HG03520 (cell line): Measurements from ENCODE around the gene NBAS.

Source experiments
- ATAC-seq: cut with Tn5 transposase; IDR thresholded peaks from one replicate; pipeline ENCODE4 v1.9.1; 2021; ENCODE audit warnings: mild to moderate bottlenecking, moderate library complexity; ENCODE audit not compliant: unreplicated experiment

NBAS gene

DNA sequence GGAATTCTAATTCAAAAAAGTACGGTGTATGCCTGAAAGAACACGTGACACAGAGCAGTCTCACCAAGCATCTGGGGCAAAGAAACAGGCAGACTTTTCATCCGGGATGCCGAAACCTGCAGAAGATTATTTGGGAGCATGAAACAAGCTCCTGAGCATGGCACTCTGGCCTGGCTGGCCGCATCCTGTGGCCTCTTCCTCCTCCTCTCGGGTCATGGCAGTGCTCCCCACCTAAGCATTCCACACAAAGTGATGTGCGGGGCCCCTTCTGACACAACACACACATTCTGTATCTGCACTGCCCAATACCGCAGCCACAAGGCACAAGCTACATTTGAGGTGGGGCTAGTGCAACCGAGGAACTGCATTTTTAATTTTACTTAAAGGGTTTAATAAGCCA lies 380.8 kb downstream of the NBAS start:
- ATAC-seq: no peak

GRCh38 chr2:15178946-15179345 lies 382.2 kb downstream of the NBAS start:
- no peak for ATAC-seq

GRCh38 chr2:15177103-15177502 lies 384.0 kb downstream of the NBAS start:
- peak; percentile 98 for ATAC-seq

GRCh38 chr2:15176604-15177003 lies 384.5 kb downstream of the NBAS start:
- ATAC-seq: no peak

- no peak for ATAC-seq
Measured at GRCh38 chr2:15174567-15174966, 386.6 kb downstream of the NBAS start.

DNA sequence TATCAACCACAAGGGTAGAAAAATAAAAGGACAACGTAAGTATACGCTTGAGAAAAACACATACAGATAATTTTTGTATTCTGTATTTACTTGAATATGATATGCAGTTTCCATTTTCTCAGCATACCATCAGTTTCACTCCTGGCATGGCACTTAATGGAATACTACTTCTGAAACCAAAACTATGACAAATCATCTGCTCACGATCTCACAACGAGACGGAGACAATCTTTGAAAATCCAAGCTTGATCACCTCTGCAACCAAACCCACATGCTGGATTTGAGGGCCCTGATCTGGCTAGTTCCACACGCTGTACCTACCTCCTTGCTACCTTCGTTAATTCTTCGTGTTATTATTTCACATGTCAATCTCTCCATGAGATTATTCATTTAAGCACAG lies 387.6 kb downstream of the NBAS start:
- ATAC-seq: no peak

GRCh38 chr2:15172825-15173224 lies 388.3 kb downstream of the NBAS start:
- no peak for ATAC-seq

DNA sequence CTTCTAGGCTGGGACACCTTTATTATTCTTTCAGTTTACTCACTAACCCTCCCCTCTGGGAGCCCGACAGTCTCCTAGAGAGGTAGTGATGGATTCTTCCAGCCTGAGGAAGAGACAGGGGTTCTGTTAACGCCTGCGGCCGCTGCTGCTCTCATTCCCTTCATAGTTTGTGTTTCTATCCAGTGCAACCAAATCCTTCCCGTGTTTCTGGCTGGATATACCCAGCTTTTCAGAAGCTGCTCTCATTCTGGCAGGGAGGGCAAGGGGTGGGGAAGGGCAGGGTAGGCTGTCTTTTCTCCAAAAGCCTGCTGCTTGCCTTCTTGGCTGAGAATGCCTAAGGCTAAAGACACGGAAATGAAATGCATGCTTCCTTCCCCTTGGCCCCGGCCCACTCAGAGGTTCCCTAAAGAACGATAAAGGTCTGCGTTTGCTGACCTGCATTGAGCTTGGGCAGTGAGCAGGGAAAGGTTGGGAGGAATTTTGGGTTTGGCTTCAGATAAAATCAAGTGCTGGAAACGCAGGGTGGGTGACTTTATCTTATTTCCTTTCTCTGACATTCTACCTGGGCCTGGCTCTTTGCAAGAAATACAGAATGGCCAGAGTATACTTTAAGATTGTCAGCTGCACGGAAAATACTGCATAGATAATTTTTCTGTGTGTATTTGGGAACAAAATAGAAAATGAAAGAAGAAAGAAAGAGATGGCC lies 390.9 kb downstream of the NBAS start:
- ATAC-seq: no peak

DNA sequence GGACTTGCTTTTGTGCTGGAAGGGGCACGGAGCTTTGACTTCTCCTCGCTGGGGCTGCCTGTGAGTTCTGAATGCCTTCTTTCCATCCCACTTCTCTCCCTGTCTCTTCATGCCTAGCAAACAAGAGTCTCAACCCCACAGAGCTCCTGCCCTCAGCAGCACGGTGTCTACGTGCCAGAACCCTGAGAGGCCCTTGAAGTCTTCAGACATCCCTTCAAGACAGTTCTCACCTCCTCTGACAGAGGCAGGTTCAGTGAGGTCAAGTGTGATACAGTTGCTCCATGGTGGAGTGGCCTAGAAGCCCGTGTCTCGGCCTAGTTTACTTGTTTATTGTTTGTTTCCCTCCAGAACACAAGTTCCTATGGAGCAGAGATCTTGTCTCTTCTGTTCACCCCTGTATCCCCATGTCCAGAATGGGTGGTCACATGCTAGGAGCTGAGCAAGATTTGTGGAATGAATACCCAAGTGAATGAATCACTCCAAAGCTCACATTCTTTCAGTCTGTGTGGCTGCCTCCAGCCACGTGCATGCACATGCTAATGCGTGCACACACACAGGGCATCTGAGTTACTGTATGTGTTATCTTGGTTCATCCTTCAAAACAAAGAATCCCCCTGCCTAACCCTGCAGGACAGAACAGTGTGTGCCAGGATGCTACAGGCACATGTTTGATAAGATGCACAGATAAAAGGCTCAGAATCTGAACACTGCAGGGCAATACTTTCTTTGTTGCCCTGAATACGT lies 391.6 kb downstream of the NBAS start:
- no peak for ATAC-seq

GRCh38 chr2:15168116-15168515 lies 393.0 kb downstream of the NBAS start:
- no peak for ATAC-seq

DNA sequence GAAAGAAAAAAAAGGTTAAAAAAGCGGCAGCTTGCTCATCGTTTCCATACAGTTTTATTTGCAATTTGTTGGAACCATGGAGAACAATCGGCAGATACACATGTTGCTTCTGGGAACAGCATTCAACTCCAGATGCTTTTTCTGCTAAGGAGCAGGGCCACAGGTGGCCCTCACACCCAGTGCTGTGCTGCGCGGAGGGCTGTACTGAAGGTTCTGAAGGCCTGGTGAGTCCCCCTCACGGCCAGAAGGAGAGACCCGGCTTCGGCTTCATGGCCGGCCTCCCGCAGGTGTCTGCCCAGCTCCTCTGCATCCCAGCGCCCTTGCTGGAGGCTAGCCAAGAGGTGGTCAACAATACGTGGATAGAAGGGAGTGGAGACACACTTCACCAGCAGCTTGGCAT lies 394.3 kb downstream of the NBAS start:
- ATAC-seq: no peak

DNA sequence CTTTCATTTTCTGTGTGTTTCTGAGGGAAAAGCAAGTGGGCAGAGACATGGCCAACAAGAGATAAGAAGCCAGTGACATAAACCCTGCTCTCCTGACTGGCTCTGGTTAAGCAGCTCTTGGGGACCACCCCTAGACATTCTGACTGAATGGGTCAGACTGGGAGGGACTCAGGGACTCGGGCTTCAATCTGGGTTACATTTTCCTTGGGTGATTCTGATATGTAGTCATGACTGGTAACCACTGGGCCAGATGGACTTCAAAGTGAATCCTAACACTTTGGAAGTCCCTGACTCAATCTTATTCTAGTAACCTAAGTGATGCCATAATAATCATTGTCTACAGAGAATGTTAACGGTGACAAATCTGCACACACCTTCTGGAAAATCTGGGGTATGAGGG lies 397.8 kb downstream of the NBAS start:
- ATAC-seq: no peak

DNA sequence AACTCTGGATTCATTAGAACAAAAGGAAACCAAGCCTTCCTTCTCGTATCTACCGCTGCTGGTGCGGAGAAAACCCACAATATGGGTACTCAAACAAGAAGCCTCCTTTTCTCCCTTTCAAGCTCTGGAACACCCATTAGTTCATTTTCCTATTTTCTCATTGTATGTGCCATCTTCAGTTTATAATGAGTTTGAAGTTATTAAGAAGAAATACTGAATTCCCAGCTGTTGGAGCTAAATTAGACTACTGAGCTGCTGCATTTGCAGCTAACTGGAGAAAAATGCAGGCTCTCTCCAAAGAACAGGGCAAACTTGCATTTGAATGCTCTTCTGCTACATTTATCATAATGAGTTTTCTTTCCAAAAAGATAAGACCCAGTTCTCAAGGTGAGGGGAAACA lies 398.5 kb downstream of the NBAS start:
- ATAC-seq: no peak

- no peak for ATAC-seq
Measured at GRCh38 chr2:15160201-15160991, 400.7 kb downstream of the NBAS start.

DNA sequence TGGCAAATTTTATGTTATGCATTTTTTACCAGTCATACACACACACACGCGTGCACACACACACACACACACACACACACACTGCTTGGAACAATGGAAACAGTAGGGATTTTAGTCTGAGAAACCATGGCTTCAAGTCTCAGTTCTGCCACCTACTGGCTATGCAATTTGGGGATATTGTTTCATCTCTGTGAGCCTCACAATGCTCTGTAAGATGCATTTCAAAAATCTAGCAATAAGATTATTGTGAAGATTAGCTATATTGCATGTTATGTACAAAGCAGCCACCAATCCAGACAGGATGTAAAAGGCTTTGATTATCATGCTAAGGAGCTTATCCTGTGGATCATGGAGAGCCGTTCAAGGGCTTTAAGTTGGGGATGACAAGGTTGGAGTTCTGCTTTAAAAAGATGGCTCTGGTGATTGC lies 401.4 kb downstream of the NBAS start:
- ATAC-seq: no peak

DNA sequence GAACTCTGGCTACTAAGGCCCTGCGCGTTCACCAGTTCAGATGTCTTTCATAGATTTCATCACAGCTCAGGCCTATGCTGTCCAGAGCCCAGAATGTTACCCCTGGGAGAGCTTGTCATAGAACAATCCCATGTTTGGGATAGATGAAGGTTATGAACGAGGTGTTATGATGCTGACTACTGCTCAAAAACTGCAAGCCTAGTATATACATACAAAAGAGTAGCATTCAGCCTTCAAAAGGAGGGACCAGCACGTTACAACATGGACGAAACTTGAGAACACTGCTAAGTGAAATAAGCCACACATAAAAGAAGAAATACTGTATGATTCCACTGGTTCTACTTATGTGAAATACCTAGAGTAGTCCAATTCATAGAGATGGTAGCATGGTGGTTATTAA lies 401.9 kb downstream of the NBAS start:
- ATAC-seq: no peak

- ATAC-seq: no peak
Measured at GRCh38 chr2:15158532-15158931, 402.6 kb downstream of the NBAS start.

DNA sequence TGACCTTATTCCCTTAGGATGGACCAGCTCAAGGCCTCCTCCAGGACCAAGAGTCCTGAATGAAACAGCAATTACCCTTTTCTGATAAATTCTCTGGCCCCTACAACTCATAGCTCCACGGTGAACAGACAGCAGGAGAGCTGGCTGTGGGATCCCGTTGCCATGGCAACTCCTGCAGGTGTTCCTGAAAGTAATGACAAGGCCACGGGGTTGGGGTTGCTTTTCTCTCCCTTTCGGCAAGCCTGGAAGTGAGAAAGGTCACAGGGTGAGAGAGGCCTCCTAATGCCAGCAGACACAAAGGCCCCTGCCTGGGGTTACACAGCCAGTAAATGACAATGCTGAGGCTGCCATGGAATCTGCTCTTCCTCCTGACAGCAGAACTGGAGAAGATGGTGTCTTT lies 403.0 kb downstream of the NBAS start:
- no peak for ATAC-seq

DNA sequence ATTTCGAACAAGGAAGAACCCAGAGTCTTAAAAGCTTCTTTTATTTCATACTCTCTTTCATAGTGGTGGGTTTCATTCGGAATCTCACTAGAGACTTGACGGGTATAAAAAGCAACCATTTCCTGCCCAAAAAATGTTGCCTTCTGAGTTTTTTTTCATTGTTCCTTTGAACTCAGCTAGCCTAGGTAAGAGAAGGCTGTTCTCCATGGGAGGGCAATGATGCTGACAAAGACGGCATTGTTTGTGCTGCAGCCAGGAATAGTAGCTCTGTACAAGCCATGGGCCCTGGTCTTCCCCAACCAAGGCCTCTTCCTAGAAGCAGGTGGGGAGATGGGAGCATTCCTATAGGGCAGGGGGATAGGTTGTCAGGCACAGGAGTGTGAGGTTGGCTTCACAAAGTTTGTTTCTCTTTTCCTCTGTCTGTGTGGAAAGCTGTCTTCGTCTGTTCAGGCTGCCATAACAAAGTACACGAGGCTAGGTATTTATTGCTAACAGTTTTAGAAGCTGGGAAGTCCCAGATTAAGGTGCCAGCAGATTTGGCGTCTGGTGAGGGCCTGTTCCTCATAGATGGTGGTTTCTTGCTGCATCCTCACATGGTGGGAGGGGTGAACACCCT lies 405.1 kb downstream of the NBAS start:
- ATAC-seq: no peak

GRCh38 chr2:15154297-15154696 lies 406.8 kb downstream of the NBAS start:
- no peak for ATAC-seq

GRCh38 chr2:15152382-15152781 lies 408.8 kb downstream of the NBAS start:
- no peak for ATAC-seq
